Astrocyte (in vitro differentiated cells and primary cell): ENCODE measurements around the gene CCDC178.

Experiments used
- CTCF ChIP-seq: IDR thresholded peaks from 2 replicates; pipeline ENCODE4 v1.5.1; 2011; ENCODE audit warnings: low read depth, mild to moderate bottlenecking, inconsistent platforms, low read length, moderate library complexity; ENCODE audit not compliant: insufficient read depth
- EZH2 ChIP-seq: IDR thresholded peaks from 2 replicates; pipeline ENCODE4 v1.6.1; 2012; ENCODE audit warnings: mild to moderate bottlenecking, low read length, inconsistent platforms; ENCODE audit not compliant: insufficient read depth

DNA sequence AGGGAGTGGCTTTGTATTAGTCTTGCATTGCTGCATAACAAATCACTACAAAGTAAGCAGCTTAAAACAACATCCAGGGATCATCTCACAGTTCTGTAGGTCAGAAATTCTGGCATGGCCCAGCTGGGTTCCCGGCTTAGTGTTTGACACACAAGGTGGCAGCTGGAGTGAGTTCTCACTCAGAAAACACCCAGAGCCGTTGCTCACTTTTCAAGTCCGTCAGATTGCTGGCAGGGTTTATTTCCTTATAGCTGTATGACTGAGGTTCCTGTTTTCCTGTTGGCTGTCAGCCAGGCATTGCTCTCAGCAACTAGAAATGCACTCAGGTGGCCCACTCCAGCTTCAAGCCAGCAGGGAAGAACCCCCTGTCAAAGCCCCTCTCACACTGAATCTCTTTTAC lies 324.1 kb downstream of the CCDC178 start:
- TF ChIP-seq CTCF (no peak), EZH2 (no peak)
